A549 (cell line): ENCODE data around the gene CDIPT.

Experiments
- CBX8 ChIP-seq: fragments of 200-600 bp; sonication (generic); IDR thresholded peaks from 2 replicates; pipeline ENCODE4 v1.6.1; 2016
- CTCF ChIP-seq: fragments of >200 bp; sonication (Bioruptor Twin); formaldehyde crosslinking; IDR thresholded peaks from 3 replicates; pipeline ENCODE4 v1.5.1; 2016
- EP300 ChIP-seq, 2 experiments: fragments of >200 bp; sonication (Bioruptor Twin); formaldehyde crosslinking; IDR thresholded peaks; 2 replicates in 1 of 2; 3 replicates in 1 of 2; pipeline ENCODE4 v1.6.1; 2016 to 2017
- FOSL2 ChIP-seq, 2 experiments: fragments of 450-650 bp in 1 of 2; fragments of >200 bp in 1 of 2; sonication (Bioruptor Twin) in 1 of 2; formaldehyde crosslinking; IDR thresholded peaks; 2 replicates each; pipeline versions ENCODE4 v1.5.0 to v1.6.1; 2016 to 2020; ENCODE audit warnings: mild to moderate bottlenecking in 1 of 2, moderate library complexity in 1 of 2
- HES2 ChIP-seq: fragments of >200 bp; sonication (Bioruptor Twin); formaldehyde crosslinking; IDR thresholded peaks from 2 replicates; pipeline ENCODE4 v1.6.1; 2016
- HMGXB4 ChIP-seq: fragments of 250-450 bp; sonication (Bioruptor Pico); IDR thresholded peaks from 2 replicates; pipeline ENCODE4 v1.5.0; 2021; ENCODE audit warnings: mild to moderate bottlenecking, moderate library complexity, borderline replicate concordance
- POLR2A ChIP-seq: IDR thresholded peaks from 2 replicates; pipeline ENCODE4 v1.6.1; 2012; ENCODE audit warnings: mild to moderate bottlenecking, low read length
- POLR2AphosphoS2 ChIP-seq: conservative IDR thresholded peaks from 2 replicates; pipeline ENCODE4 v1.6.1; 2012; ENCODE audit warnings: low read length, improper control_type of control experiment, inconsistent platforms
- RARB ChIP-seq: fragments of 250-450 bp; sonication (Bioruptor Pico); IDR thresholded peaks from 2 replicates; pipeline ENCODE4 v1.8.0; 2021; ENCODE audit warnings: mild to moderate bottlenecking, moderate library complexity

GRCh38 chr16:29858974-29859373 is 4.1 kb downstream of the CDIPT start:
- TF ChIP-seq CBX8, result no peak
- TF ChIP-seq POLR2A, result no peak
- no peak for TF ChIP-seq CTCF
- no peak for TF ChIP-seq HMGXB4 (CRISPR knock-in tag)
- TF ChIP-seq HES2, result no peak
- no peak for TF ChIP-seq EP300 (IDR thresholded peaks at IDR 0.05)
- no peak for TF ChIP-seq POLR2AphosphoS2
- TF ChIP-seq RARB, result no peak
- no peak for TF ChIP-seq FOSL2 (IDR thresholded peaks at IDR 0.05)
- no peak for TF ChIP-seq FOSL2 (CRISPR knock-in tag; IDR thresholded peaks at IDR 0.05)
